DMS 273 treated with DMSO at 0.1 percent for 48 hours (cell line): ENCODE results near the gene PES1.
"Not testable (repeated sequence)": the region's sequence is repeated elsewhere in the genome, so short reads cannot be mapped to it uniquely, and the experiment has no call there.

ENCODE experiments used
- DNase-seq: peaks from one replicate; lab custom pipeline; 2025; lab: John Stamatoyannopoulos, UW

PES1 gene

GRCh38 chr22:30591588-30592359, at the start of gene PES1:
PES1 (minus strand) TSS chr22:30591910; CDS start chr22:30591833, 77 bp downstream.
- peak; percentile 95 for DNase-seq

- no peak for DNase-seq
These were observed 49.2 kb upstream of the PES1 start for GRCh38 chr22:30640839-30641430.

GRCh38 chr22:30640361-30640760, 48.7 kb upstream of the PES1 start:
- no peak for DNase-seq

DNA sequence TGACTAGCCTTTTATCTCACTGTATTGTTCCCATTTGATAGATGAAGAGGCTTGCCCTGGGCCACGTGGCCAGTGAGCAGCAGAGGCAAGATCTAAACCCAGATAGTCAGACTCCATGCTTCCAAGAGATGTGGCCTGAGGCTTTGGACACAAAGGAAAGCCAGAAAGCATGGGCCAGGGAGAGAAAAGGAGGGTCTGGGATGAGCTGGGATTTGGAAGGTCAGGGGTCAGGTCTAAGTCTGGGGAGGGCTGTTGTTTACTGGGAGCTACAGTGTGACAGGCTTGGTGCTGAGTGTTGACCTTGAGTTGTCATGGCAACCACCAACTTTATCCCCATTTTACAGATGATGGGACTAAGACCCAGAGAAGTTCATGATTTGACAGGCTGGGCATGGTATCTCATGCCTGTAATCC, 46.0 kb upstream of the PES1 start:
- no peak for DNase-seq

- DNase-seq, result no peak
These were observed 44.7 kb upstream of the PES1 start for GRCh38 chr22:30636226-30637077.

- DNase-seq, result peak; percentile 28
These were observed 43.8 kb upstream of the PES1 start, which contains the start of gene SLC35E4 for GRCh38 chr22:30635273-30636225. SLC35E4 (plus strand) TSS chr22:30635781; CDS start chr22:30636451, 670 bp downstream.

GRCh38 chr22:30634471-30635233, 42.9 kb upstream of the PES1 start:
- peak; percentile 53 for DNase-seq

- DNase-seq, result not testable (repeated sequence)
These were observed 39.8 kb upstream of the PES1 start for GRCh38 chr22:30631469-30631868.

- DNase-seq, result no peak
These were observed 36.8 kb upstream of the PES1 start for GRCh38 chr22:30628491-30628890.

GRCh38 chr22:30627471-30627870, 35.8 kb upstream of the PES1 start:
- no peak for DNase-seq

- DNase-seq, result no peak
These were observed 34.7 kb upstream of the PES1 start for GRCh38 chr22:30626413-30626812.

GRCh38 chr22:30619909-30620308, 28.2 kb upstream of the PES1 start:
- not testable (repeated sequence) for DNase-seq

- DNase-seq, result no peak
These were observed 26.1 kb upstream of the PES1 start for GRCh38 chr22:30617819-30618218.

- no peak for DNase-seq
These were observed 23.8 kb upstream of the PES1 start for GRCh38 chr22:30615543-30615954.

DNA sequence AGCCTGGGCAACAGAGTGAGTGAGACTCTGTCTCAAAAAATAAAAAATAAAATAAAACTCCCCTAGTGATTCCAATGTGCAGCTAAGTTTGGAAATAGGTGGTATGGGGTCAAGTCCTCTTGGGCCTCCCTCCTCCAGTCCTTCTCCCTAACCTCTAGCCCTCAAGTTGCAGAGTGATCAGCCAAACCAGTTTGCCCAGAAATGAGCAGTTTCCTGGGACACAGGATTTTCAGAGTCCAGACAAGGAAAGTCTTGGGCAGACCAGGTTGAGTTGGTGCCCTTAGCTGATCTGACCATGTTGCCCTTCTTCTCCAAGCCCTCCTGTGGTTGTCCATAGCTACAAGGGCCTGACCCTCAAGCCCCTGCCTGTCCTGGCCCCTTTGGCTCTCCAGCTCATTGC, 23.2 kb upstream of the PES1 start:
- no peak for DNase-seq

GRCh38 chr22:30614268-30614667, 22.6 kb upstream of the PES1 start:
- no peak for DNase-seq

DNA sequence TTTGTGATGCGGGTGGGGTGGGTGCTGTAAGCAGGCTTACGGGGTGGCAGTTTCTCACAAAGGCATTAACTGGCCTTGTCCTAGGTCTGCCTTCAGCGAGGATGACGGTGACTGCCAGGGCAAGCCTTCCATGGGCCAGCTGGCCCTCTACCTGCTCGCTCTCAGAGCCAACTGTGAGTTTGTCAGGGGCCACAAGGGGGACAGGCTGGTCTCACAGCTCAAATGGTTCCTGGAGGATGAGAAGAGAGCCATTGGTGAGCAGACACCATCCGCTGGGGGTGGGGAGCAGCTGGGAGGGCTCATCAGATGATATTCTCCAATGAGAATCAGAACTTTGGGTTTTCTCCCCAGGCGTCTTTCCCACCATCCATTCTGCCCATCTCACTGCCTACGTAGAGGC, 21.1 kb upstream of the PES1 start:
- no peak for DNase-seq

- DNase-seq, result no peak
These were observed 19.5 kb upstream of the PES1 start for GRCh38 chr22:30611197-30611596.

- DNase-seq, result no peak
These were observed 18.6 kb upstream of the PES1 start for GRCh38 chr22:30610299-30610698.
